Suppressor macrophage (primary cell): ENCODE data around the gene MACF1.
"Not testable (repeated sequence)": the region's sequence is repeated elsewhere in the genome, so short reads cannot be mapped to it uniquely, and the experiment has no call there.

Experiments used
- DNase-seq, 4 experiments: peaks; one replicate each; pipeline ENCODE4 v3.0.0-alpha.2; 2020 to 2022

Gene MACF1

DNA sequence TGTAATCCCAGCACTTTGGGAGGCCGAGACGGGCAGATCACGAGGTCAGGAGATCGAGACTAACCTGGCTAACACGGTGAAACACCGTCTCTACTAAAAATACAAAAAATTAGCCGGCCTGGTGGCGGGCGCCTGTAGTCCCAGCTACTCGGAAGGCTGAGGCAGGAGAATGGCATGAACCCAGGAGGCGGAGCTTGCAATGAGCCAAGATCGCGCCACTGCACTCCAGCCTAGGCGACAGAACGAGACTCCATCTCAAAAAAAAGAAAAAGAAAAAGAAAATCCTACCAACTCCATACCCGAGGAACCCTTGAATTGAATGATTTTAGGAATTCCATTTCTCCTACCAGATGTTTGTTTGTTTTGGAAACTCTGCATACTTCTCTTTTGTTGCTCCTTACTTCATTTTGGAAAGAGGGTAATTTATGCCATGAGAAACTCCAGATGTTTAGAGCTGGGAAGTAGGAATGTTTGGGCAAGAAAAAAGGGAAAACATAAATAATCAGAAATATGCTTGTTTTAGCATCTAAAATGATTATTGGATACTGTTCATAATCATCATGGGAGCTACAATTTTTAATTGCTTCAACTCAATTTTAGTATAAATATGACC, 262.7 kb downstream of the MACF1 start:
- DNase-seq, result not testable (repeated sequence)

DNA sequence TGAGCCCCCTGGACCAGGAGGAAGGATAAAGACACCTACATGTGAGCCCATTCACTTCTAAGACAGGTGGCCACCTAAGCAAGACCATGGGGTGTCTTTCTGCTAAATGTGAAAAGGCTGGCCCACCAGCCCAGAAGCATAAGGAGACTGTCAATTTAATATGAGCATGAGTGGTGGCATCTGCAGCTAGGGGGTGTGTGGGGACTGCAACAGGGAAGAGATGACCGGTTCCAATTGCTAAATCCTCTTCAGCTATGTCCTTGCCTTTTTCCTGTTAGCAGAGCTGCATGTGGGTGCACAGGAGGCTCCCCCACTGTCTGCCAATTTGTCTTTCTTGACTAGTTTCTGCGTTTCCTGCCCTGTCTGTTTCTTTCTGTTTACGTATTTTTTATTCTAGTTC, 264.7 kb downstream of the MACF1 start:
- no peak for DNase-seq

DNA sequence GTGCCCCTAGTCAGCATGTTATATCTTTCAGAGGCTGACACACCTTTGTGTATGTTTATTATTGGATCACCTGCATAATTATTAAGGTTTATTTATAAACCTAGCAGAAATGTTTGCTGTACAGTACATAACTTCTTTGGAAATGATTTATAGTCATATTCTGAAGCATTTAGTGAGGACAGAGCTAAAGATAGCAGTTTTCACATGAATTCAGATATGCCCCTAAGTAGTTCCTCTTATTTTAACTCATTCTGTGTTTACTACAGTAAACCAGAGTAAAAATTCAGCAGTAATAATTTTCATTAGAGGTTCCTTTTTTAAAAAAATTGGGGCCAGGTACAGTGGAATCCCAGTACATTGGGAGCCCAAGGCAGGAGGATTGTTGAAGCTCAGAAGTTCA, 265.5 kb downstream of the MACF1 start:
- no peak for DNase-seq

DNA sequence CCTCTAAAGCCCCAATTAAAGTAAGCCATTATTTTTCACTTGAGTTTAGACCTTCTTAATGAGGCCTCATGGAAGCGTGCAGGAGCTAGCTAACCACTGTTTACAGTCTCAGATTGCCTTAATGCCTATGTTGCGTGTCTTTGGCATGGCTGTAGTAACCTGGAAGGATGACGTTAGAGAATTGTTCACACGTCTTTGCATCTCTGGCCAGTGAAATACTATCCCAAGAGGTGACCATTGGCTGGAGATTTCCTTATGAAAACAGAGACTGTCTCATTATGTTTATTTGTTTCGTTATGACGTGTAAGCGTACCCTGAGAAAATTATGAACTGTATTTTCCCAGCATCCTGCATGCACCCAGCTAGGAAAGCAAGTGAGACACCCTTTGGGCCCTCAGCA, 268.3 kb downstream of the MACF1 start:
- no peak for DNase-seq

DNA sequence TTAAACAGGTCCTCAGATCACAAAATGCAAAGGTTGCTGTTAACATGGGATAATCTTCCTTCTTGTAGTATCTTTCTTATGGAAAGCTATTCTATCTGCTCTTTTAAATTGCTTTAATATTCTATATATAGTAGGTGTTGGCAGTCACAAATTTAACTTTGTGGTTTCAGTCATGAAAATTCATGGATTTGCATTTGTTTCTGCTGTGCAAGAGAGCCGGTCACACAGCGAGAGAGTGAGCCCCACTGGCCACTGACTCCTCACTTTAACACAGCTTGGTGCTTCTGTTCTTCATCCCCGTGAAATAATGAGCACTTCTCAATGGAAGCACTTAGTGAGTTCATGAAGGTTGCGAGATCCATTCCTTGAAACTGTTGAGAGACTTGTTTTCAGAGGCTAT, 268.8 kb downstream of the MACF1 start:
- DNase-seq, result no peak

DNA sequence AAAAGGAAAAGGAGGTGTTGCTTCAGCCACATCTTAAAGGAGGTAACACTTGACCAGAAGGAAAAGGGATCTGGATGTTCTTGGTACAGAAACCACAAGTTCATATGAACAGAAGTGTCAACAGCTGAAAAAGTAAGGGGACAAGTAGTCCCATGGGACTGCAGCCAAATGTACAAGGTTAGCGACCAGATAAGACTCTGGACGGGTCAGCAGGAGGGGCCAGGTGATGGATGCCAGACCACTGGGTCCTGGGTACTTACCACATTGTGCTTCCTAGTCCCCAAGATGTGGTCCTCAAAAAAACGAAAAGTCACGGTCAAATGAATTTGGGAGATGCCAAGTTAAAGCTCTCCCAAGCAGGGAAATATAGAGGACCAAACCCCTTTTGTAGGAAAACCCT, 270.3 kb downstream of the MACF1 start:
- no peak for DNase-seq

DNA sequence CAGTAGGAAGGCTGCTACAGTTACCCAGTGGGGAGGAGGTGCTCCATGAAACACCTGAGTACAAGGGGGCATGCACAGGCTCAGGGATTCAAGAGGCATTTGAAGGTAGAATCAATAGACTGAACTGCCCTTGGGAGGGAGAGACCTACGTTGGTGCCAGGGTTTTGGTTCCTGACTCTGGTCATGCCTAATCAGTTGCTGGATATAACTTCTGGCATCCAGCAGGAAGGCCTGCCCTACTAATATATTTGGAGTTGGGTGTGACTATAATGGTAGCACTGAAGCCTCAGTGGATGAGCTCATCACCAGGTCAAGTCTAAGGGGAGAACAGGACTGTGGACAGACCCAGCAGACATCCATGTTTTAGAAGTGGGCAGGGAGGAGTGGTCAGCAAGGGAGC, 271.1 kb downstream of the MACF1 start:
- not testable (repeated sequence) for DNase-seq

DNA sequence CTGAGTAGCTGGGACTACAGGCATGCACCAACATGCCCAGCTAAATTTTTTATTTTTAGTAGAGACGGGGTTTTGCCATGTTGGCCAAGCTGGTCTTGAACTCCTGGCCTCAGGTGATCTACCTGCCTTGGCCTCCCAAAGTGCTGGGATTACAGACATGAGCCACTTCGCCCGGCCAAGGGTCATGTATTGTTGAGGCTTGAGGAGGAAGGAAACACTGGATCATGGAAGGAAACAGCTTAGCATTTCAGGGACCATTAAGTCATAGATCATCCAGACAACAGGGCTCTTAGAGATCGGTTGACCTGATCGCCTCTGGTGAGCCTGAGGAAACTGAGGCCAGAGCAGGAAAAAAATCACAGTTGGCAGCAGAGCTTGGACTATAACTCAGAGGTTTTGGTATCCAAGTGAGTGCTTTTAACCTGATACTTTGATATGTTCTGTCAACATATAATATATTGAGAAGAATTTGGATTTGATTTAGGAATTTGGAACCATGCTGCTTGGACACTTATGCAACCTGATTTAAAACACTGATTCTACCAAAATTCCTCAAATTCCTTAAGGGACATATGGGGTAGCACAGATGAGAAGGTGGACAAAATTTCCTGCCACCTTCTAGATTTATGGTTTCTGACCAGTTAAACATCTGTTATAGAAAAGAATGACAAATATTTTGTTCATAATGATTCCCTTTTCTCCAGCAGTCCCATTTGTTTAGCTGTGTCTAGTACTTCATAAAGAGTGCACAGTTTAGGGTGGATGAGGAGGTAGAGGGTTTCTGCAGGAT, 273.8 kb downstream of the MACF1 start:
- DNase-seq, result no peak

DNA sequence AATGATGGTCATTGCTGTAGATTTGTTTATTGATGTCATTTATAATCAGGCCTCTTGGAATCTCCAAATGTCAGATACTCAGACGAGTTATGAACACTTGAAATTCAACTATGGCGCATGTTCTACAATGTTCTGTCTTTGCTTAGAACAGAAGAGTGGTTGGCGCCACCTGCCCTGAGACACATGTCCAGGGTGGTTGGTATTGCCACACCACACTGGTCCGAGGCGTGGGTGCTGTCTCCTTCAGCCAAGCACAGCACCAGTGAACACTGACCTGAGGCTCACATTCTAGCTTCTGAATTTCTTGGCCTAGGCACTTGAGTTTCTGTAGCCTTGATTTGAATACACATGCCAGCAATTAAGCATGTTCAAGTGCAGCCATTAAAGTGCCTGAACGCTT, 276.8 kb downstream of the MACF1 start:
- no peak for DNase-seq

DNA sequence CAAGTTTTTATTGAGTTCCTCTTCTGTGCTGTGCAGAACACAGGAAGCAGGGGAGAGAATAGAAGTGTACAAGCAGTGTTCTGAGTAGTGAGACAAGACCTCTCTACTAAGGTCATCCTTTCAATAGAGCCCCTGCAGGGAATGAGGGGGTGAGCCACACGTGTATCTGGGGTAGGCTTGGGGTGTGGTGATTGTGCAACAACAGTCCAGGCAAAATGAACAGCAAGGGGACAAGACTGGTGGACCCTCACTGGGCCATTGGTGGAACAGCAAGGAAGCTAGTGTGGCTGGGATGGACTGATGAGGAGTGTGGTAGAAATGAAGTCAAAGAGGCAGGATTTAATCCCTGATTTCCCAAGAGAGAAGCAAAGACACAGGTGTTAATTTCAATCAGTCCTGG, 278.8 kb downstream of the MACF1 start:
- no peak for DNase-seq

DNA sequence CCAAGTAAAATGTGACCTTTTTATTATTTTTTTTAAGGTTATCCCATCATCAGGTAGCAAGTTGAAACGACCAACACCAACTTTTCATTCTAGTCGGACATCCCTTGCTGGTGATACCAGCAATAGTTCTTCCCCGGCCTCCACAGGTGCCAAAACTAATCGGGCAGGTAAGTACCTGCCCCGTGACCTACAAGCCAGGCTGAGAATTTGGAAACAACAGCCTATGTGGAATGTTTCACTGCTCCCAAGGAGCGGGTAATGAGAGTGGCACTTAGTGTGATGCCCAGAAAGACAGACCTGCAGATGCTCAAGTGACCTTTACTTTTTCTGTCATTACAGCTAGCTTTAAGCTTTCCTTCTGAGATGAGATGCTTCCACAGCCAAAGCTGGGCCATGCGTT, 280.1 kb downstream of the MACF1 start:
- DNase-seq, result no peak

DNA sequence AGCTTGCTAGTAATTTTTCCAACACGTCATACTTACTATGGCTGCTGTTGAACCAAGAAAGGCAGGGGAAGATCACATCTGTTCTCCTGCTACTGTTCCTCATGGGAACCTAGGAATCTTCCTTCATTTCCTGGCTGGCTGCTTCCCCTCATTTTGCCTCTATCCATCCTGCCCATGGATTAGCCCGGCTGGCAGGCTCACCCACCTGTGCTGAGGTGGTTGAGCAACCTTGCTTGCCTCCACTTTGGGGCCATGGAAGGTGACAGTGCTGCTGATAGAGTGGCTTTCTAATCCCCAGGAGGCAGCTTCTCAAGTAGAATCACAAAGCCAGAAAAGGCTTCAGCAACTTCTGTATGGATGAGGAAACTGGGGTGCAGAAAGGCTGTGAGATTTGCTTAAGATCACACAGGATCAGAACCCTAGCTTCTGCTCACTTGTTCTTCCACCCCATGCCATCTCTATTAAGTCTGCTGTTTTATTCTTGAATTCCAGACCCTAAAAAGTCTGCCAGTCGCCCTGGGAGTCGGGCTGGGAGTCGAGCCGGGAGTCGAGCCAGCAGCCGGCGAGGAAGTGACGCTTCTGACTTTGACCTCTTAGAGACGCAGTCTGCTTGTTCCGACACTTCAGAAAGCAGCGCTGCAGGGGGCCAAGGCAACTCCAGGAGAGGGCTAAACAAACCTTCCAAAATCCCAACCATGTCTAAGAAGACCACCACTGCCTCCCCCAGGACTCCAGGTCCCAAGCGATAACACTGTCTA, 280.7 kb downstream of the MACF1 start:
- DNase-seq, result no peak

DNA sequence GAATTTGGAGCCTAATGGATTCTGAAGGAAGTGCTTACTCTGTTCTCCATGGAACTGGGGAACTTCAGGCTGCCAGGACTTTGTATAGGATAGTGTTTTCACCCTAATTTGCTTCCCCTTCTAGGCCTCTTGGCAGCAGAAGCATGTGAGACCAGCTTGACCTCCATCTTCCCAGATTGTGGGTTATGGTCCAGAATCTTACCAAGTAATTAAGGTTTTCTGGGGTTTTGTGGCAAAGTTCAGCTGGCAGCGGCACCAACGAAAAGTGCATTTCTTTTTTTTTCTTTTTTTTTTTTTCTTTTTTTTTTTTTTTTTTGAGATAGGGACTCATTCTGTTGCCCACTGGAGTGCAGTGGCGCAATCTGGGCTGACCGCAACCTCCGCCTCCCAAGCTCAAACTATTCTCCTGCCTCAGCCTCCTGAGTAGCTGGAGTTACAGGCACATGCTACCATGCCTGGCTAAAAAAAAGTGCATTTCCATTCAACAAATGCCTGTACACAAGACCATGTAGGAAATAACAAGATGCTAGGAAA, 283.6 kb downstream of the MACF1 start:
- DNase-seq, result peak in 2 of 4 experiments; percentile 20 to 31

DNA sequence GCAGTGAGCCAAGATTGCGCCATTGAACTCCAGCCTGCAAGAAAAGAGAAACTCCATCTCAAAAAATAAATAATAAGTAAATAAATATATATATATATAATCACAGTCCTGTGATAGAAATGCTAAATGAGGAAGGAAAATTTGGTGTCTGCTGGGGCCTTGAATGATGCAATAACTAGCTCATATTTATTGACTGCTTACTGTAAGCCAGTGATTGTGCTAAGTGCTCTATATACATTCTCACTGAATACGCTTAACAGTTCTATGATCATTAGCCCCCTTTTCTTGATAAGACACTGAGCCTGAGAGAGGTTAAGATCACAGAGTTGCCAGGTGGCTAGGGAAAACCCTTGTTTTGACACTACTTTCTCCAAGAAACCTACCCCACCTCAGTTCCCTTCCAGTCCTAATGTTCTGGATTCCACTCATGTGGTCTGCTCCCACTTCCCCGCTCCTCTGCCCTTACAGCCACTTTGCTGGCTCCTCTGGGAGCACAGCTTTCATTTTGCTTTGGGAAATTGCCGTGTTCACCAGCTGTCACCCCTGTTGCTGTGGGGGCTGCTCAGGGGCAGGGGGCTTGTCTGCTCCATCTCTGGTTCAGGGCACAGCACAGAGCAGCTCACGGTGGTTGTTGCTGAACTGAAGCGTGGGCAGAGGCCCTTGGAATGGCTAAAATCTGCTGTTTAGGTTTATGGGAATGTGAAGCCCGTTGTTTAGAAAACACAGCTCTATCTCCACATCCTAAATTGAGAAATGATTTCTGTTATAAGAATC, 284.5 kb downstream of the MACF1 start:
- DNase-seq, result peak; percentile 41 to 72 (median 60)

DNA sequence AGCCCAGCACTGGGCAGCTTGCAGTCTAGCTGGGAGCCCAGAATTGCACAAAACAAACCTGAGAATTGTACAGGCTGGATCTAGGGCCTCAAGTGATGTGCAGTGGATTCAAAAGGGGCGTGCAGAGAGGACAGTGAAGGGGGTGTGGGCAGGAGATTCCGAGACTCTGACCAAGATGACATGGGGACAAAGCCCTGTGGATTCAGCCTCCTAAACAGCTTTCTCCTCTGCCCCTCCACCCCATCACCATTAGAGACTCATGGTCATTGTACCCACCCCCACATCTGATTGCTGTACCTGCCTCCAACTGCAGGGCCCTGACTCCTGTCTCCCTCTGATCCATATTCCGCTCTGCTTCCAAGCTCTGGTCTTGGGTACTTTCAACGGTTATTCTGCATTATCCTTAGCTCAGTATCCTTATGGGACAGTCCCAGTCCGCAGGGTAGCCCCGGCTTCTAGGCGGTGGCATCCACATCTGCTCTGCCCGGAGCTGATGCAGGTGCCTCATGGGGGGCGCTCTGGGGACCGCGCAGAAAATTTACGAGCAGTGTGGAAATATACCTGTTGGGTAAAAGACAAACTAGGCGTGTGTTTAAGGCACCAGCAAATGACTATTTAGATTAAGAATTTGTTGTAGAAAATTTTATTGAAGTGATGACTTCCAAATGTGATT, 285.2 kb downstream of the MACF1 start:
- DNase-seq, result no peak

DNA sequence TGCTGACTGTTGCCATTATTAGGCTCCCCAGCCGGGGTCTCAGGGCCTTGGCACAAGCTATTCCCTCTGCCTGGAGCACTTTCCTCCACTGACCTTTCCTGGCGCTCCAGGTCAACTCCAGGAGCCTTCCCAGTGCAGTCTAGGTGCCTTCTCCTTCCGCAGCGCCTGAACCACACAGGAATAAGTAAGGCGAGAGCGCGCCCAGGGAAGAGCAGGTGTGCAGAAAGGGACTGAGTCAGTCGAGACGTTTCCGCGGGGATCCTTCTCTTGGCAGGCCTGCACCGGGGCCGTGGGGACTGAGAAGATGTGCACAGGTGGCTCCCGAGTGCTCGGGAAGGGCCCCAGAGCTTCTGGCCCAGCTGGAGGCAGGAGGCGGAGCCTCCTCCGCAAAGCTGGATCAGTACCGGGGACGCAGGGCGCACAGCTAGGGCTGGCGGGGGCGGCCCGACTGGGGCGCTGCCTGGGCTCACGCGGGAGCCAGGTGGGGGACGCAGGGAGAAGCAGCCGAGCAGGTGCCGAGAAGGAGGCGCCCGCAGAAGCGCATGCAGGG, 286.2 kb downstream of the MACF1 start:
- DNase-seq, result peak in 1 of 4 experiments; percentile 4

DNA sequence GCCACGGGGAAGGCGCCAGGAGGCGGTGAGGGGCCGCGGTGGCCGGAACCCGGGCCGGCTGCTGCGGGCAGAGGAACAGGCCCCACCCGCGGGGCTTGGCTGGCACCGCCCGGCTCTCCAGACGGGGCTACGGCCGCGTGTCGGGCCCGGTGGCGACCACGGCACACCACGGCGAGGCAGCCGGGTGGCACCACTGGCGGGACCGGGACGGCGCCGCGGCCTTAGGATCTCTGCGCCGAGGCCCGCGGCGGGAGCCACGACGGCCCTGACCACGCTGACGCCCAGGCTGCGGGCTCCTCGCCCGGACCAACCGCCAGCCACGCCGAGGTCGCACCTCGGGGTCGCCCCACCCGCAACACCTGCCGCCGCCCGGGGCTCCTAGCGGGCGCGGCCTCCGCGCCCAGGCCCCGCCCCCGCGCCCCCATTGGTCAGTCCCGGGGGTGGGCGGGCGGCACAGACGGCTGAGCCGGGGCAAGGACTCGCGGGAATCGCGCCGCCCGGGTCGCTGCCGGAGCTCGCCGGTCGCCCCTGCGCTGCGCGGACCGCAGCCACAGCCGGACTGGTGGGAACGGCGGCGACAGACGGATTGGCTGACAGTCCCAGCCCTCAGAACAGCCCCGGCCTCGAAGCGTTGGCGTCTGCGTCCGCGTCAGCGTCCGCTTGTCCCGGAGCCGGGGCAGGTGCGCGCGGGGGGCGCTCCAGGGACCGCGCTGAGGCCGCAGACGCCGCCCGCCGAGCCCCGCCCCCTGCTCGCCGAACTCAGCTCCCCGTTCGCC, 286.8 kb downstream of the MACF1 start, which contains the start of gene BMP8A:
Gene BMP8A (plus strand): TSS at position 491 of the 776 bp plus-strand sequence. CDS start 356 bp downstream, outside the sequence.
- peak; percentile 51 to 86 (median 72) for DNase-seq

DNA sequence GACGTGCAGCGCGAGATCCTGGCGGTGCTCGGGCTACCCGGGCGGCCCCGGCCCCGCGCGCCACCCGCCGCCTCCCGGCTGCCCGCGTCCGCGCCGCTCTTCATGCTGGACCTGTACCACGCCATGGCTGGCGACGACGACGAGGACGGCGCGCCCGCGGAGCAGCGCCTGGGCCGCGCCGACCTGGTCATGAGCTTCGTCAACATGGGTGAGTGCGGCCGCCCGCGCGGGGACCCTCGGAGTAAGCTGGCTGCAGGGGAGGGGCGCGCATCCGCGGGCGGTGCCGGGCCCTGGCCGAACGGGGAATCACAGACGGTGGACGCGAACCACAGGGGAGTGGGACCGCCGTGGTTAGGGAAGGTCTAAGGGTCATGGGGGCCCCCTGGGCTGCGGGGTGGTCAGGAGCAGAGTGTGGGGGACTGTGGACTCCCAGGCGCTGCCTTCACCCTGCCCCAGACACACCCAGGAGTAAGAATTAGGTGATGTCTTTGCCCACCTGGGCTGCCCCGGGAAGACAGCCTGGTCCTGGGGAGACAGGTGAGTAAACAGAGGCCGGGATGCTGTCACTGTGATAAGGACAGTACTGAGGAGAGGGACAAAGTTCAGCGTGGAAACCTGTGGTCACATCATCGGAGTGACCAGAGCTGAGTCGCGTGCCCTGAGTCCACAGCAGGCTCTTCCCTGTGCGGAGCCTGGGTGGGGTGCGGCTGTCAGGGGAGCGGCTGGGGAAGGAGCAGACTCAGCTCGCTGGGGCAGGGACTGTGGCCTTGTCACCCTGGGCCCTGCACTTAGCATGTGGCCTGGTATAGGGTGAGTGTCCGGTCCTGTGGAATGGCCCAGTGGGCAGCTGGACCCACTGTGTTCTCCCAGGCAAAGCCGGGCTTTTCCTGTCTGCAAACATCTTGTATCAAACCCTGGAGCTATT, 287.9 kb downstream of the MACF1 start:
- DNase-seq, result not testable (repeated sequence)

DNA sequence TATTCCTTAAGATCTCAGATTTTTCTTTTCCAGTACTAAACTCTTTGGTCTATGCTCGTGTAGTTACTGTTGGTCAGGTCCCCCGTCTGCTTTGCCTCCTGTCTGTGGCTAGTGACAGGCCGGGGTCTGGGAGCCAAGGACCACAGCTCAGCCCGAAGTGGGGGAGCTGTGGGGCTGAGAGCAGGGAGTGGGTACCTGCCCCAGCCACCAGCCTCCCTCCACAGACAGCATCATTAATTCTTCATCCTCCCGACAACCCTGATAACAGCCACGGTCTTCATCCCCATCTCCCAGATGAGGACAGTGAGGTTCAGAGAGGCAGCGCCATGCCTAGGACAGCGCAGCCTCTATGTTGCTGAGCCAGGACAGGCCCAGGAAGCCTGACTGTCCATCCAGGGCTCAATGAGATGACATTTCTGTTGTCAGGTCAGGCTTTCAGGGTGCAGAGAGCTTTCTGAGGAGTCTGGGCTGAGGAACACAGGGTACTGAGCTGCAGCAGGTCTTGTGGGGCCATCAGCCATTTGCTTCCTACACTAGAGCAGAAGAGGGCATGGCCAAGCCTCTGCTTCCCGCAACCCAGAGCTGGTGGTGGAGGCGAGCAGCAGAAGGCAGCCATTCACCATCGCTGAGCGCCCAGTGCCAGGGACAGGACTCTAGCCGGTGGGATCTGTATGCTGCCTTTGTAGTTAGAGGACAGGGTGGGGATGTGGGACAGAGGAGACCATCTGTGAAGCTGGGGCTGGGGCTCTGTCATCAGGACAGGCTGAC, 288.7 kb downstream of the MACF1 start:
- not testable (repeated sequence) for DNase-seq
